Loucy (cell line): ENCODE measurements around the gene CDC42BPA.

Source experiments
- EZH2phosphoT487 ChIP-seq: fragments of 200-600 bp; IDR thresholded peaks from 2 replicates; pipeline ENCODE4 v1.6.1; 2018; ENCODE audit warnings: antibody characterized with exemption, mild to moderate bottlenecking, moderate library complexity, borderline replicate concordance
- TF ChIP-seq, protein P1 (sequence below): fragments of 200-600 bp; sonication (generic); conservative IDR thresholded peaks from 2 replicates; pipeline ENCODE4 v1.5.1; 2014; ENCODE audit warnings: mild to moderate bottlenecking, antibody characterized with exemption, low read length

DNA sequence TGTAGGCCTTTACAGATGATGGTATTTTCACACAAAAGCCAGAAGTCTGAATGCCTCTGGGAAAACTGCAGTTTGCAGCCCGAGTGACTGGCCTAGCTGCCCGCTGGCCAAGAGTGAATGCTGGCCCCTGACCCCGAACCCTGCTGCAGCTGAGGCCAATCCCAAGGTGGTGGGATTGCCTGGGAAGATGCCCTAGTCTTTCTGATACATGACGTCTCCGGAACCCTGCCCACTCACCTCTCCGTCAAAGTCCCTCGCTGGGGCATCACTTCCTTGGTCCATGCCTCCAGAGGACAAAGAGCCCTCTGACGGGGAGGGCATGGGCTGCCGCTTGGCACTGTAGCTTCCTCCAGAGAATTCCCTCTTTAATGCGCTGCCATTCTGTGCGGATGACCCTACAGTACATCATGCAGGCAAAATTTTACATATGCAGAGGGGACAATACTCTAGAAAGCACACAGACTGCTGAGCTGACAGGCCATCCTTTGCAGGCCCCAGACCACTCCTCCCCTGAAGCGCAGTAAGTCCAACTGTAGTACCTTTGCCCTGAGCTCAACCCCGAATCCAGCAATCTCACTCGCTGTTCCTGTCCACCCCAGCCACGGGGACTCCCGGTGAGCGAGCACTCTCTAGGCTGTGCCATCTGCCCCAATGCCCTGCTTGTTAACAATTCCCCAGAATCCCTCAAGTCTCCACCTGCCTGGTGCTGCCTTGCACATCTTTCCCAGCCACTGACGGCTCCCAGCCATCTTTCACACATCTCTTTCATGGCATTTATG lies 323.5 kb downstream of the CDC42BPA start:
- TF ChIP-seq, protein P1, sequence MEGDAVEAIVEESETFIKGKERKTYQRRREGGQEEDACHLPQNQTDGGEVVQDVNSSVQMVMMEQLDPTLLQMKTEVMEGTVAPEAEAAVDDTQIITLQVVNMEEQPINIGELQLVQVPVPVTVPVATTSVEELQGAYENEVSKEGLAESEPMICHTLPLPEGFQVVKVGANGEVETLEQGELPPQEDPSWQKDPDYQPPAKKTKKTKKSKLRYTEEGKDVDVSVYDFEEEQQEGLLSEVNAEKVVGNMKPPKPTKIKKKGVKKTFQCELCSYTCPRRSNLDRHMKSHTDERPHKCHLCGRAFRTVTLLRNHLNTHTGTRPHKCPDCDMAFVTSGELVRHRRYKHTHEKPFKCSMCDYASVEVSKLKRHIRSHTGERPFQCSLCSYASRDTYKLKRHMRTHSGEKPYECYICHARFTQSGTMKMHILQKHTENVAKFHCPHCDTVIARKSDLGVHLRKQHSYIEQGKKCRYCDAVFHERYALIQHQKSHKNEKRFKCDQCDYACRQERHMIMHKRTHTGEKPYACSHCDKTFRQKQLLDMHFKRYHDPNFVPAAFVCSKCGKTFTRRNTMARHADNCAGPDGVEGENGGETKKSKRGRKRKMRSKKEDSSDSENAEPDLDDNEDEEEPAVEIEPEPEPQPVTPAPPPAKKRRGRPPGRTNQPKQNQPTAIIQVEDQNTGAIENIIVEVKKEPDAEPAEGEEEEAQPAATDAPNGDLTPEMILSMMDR: no peak
- no peak for TF ChIP-seq EZH2phosphoT487
